ENCODE results near the gene SEC14L1. TPM values are rescaled to one million over a fixed set of nuclear protein-coding genes. Genes with fewer than 3 reads are reported as not detected.
A peak's percentile ranks its signal among the peaks of the same experiment; 100 is the strongest.

SEC14L1 gene
- total RNA-seq, 6 donors from 2014 or later = 100 to 291 (median 145) TPM

- no peaks in the 10 kb centered on the region for H3K9me3 ChIP-seq
- no peak for ATAC-seq (ENCODE audit: low FRiP score in 2 of 2)
- H3K36me3 ChIP-seq = no peaks in the 10 kb centered on the region
- WGBS, 2 donors = 53 to 75% methylated on average over 18 of the region's 18 CpGs
- peak in 1 of 2 donors; percentile 41 for DNase-seq
- no peak overlapping the region for H3K27ac ChIP-seq
- no peaks in the 10 kb centered on the region for H3K27me3 ChIP-seq
- peaks cover 10 to 14% (median 13%) of the 10 kb centered on the region in 4 donors for H3K4me1 ChIP-seq
- TF ChIP-seq EP300 (IDR thresholded peaks at IDR 0.05) = no peak
- no peak for TF ChIP-seq CTCF (IDR thresholded peaks at IDR 0.05)
- TF ChIP-seq POLR2A (IDR thresholded peaks at IDR 0.05) = no peak
- no peak for TF ChIP-seq POLR2AphosphoS5 (IDR thresholded peaks at IDR 0.05)
- H3K4me3 ChIP-seq = no peak overlapping the region
Measured at GRCh38 chr17:77245162-77245926, 104.6 kb downstream of the SEC14L1 start.

- Histone ChIP-seq H3K4me1 (peaks cover 10 to 14% (median 13%) of the 10 kb centered on the region in 4 donors), H3K36me3 (no peaks in the 10 kb centered on the region), H3K27ac (peak overlapping the region in 2 of 4 donors; percentile 64 to 75), H3K9me3 (no peaks in the 10 kb centered on the region), H3K27me3 (no peaks in the 10 kb centered on the region), H3K4me3 (peak overlapping the region; percentile 36 to 65 (median 50))
- peak in 1 of 2 donors; percentile 2 for ATAC-seq (ENCODE audit: low FRiP score in 2 of 2)
- WGBS, 2 donors = 37 to 64% methylated on average over 12 to 23 of the region's 34 CpGs
- DNase-seq = no peak
- TF ChIP-seq POLR2AphosphoS5 (IDR thresholded peaks at IDR 0.05) = no peak
Measured at GRCh38 chr17:77246110-77247047, 105.6 kb downstream of the SEC14L1 start.

- no peaks in the 10 kb centered on the region for H3K9me3 ChIP-seq
- TF ChIP-seq POLR2AphosphoS5 (IDR thresholded peaks at IDR 0.05) = no peak
- TF ChIP-seq CTCF (IDR thresholded peaks at IDR 0.05) = peak; percentile 95 to 100 (median 99)
- H3K4me1 ChIP-seq = peaks cover 10 to 14% (median 13%) of the 10 kb centered on the region in 4 donors
- H3K27me3 ChIP-seq = no peaks in the 10 kb centered on the region
- H3K36me3 ChIP-seq = no peaks in the 10 kb centered on the region
- DNase-seq (peak; percentile 86 to 98), ATAC-seq (ENCODE audit: low FRiP score in 2 of 2) (peak; percentile 91 to 98)
- peak overlapping the region; percentile 36 to 65 (median 50) for H3K4me3 ChIP-seq
- 1% methylated on average over 48 of the region's 51 CpGs; no CpG with 5 or more reads in 1 of the 2 donors for WGBS, 2 donors
- H3K27ac ChIP-seq = peak overlapping the region in 2 of 4 donors; percentile 64 to 75
Measured at GRCh38 chr17:77247048-77247541, 106.3 kb downstream of the SEC14L1 start.

GRCh38 chr17:77247609-77248008, 106.8 kb downstream of the SEC14L1 start:
- Histone ChIP-seq H3K4me1 (peaks cover 10 to 14% (median 13%) of the 10 kb centered on the region in 4 donors), H3K36me3 (no peaks in the 10 kb centered on the region), H3K4me3 (peak overlapping the region in 2 of 4 donors; percentile 58 to 65), H3K27me3 (no peaks in the 10 kb centered on the region), H3K27ac (no peak overlapping the region), H3K9me3 (no peaks in the 10 kb centered on the region)
- TF ChIP-seq POLR2AphosphoS5 (IDR thresholded peaks at IDR 0.05) (no peak), EP300 (IDR thresholded peaks at IDR 0.05) (no peak), CTCF (IDR thresholded peaks at IDR 0.05) (no peak), POLR2A (IDR thresholded peaks at IDR 0.05) (no peak)
- DNase-seq (no peak), ATAC-seq (ENCODE audit: low FRiP score in 2 of 2) (no peak)
- WGBS, 2 donors = 34 to 60% methylated on average over 4 to 8 of the region's 8 CpGs
